ENCODE measurements around the gene GJB5.
"Not testable (repeated sequence)": the region's sequence is repeated elsewhere in the genome, so short reads cannot be mapped to it uniquely, and the experiment has no call there.

DNA sequence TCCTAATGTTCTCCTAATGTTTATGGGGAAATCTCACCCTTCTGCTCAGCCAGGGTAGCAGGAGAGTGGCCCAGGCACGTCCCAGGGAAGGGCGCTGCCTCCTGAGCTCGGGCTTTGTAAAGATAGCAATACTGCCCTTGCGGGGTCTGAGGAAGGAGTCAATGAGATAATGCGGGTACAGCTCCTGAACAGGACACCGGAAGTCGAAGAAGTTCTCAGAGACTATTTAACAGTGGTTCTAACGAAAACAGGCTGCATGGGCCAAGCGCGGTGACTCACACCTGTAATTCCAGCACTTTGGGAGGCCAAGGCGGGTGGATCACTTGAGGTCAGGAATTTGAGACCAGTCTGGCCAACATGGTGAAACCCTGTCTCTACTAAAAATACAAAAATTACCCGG is 17.6 kb upstream of the GJB5 start:
- TF ChIP-seq POLR2A, POLR2AphosphoS5 (IDR thresholded peaks at IDR 0.05): not testable (repeated sequence)
- TF ChIP-seq, protein P1, sequence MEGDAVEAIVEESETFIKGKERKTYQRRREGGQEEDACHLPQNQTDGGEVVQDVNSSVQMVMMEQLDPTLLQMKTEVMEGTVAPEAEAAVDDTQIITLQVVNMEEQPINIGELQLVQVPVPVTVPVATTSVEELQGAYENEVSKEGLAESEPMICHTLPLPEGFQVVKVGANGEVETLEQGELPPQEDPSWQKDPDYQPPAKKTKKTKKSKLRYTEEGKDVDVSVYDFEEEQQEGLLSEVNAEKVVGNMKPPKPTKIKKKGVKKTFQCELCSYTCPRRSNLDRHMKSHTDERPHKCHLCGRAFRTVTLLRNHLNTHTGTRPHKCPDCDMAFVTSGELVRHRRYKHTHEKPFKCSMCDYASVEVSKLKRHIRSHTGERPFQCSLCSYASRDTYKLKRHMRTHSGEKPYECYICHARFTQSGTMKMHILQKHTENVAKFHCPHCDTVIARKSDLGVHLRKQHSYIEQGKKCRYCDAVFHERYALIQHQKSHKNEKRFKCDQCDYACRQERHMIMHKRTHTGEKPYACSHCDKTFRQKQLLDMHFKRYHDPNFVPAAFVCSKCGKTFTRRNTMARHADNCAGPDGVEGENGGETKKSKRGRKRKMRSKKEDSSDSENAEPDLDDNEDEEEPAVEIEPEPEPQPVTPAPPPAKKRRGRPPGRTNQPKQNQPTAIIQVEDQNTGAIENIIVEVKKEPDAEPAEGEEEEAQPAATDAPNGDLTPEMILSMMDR (IDR thresholded peaks at IDR 0.05), result not testable (repeated sequence)

Data from breast epithelium (tissue), 3 donors.